Measurements from ENCODE around the gene CXorf49. TPM values are rescaled to one million over a fixed set of nuclear protein-coding genes. Genes with fewer than 3 reads are reported as not detected.
"Not testable (repeated sequence)": the region's sequence is repeated elsewhere in the genome, so short reads cannot be mapped to it uniquely, and the experiment has no call there.

The CXorf49 gene
- total RNA-seq, 1 experiment from 2014 or later = not detected

DNA sequence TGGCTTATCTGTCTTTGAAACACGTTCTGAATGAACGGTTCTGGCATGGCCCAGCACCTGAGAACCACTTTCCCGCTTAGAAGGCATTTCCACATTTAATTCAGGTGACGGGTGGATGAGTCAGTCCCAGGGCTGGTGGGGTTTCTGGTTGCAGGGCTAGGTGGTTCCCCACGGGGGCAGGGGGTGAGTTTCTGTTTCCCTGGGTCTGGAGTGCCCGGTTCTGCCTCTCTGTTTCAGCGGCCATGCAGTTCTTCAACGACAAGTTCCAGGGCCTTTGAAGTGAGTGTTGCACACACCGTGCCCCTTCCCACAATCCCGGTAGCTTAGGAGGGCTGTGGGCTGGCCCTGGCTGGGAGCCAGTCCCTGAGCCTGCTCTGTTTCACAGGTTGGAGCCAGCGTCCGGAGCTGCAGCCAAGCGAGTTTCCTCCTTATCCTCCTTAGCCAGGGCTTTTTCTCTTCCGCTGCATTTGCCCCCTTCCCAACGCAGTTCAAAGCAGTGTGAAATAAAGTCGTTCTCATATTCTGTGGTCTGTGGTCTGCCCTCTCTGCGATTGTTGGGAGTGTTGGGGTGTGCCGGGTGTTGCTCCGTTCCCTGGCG lies 2.3 kb upstream of the CXorf49 start:
- H2BK20ac ChIP-seq (ENCODE audit: low read depth, low read length, poor library complexity, severe bottlenecking); H2BK120ac ChIP-seq (ENCODE audit: low read depth, low read length, poor library complexity, severe bottlenecking); H2BK5ac ChIP-seq (ENCODE audit: insufficient read length, low read length); H2AFZ ChIP-seq (ENCODE audit: low read length); H4K91ac ChIP-seq (ENCODE audit: insufficient read length, low read depth, low read length); H3K79me1 ChIP-seq (ENCODE audit: insufficient read depth, low read depth, low read length, poor library complexity, severe bottlenecking); H2BK15ac ChIP-seq (ENCODE audit: low read depth, low read length); H4K20me1 ChIP-seq (ENCODE audit: control insufficient read depth, insufficient read depth, insufficient read length); H3K23ac ChIP-seq (ENCODE audit: insufficient read length, low read depth, low read length); H2BK12ac ChIP-seq (ENCODE audit: insufficient read length, low read depth, low read length); H3K4me1 Mint-ChIP-seq; H2AK5ac ChIP-seq (ENCODE audit: insufficient read length, low read length); H3K27ac Mint-ChIP-seq; H3K4me3 Mint-ChIP-seq; H3K14ac ChIP-seq (ENCODE audit: insufficient read depth, low read length); H3K4me2 ChIP-seq (ENCODE audit: insufficient read depth, insufficient read length, low read length); H3K9me3 ChIP-seq (ENCODE audit: control insufficient read depth, low read depth, low read length); H3T11ph ChIP-seq (ENCODE audit: low read length); H3K27ac ChIP-seq (ENCODE audit: insufficient read length, low read depth, low read length); H3K9ac ChIP-seq (ENCODE audit: extremely low read depth, insufficient read length, low read length); H3K27me3 Mint-ChIP-seq (ENCODE audit: low read depth); H4K8ac ChIP-seq (replicated peaks; ENCODE audit: insufficient read length, low read depth, low read length); H3K4me1 ChIP-seq (ENCODE audit: insufficient read depth, low read length); H3K23me2 ChIP-seq (ENCODE audit: insufficient read length, low read depth, low read length, poor library complexity, severe bottlenecking); H3K27me3 ChIP-seq (ENCODE audit: insufficient read depth, low read length); H4K5ac ChIP-seq (ENCODE audit: insufficient read length, low read depth, low read length); H3K18ac ChIP-seq (ENCODE audit: insufficient read length, low read depth, low read length); H3K79me2 ChIP-seq (ENCODE audit: insufficient read depth, low read length); H3K56ac ChIP-seq (ENCODE audit: insufficient read length, low read depth, low read length); H3K9me3 Mint-ChIP-seq; H3K4ac ChIP-seq (ENCODE audit: low read depth, low read length); H3K36me3 Mint-ChIP-seq (ENCODE audit: insufficient read depth in 1 of 3, low read depth in 3 of 3); DNase-seq: not testable (repeated sequence)
- WGBS (ENCODE audit: extremely low coverage, insufficient read length, low lambda C conversion rate) = no CpG with 5 or more reads among the region's 20 CpGs

GRCh38 chrX:71719195-71719594 lies 1.1 kb upstream of the CXorf49 start:
- H4K91ac ChIP-seq (ENCODE audit: insufficient read length, low read depth, low read length); H3K4me1 Mint-ChIP-seq; H4K8ac ChIP-seq (replicated peaks; ENCODE audit: insufficient read length, low read depth, low read length); H3K79me1 ChIP-seq (ENCODE audit: insufficient read depth, low read depth, low read length, poor library complexity, severe bottlenecking); H3K4ac ChIP-seq (ENCODE audit: low read depth, low read length); H2BK5ac ChIP-seq (ENCODE audit: insufficient read length, low read length); H3K27ac Mint-ChIP-seq; H3K56ac ChIP-seq (ENCODE audit: insufficient read length, low read depth, low read length); H4K20me1 ChIP-seq (ENCODE audit: control insufficient read depth, insufficient read depth, insufficient read length); H3K27me3 Mint-ChIP-seq (ENCODE audit: low read depth); H2BK15ac ChIP-seq (ENCODE audit: low read depth, low read length); H3K79me2 ChIP-seq (ENCODE audit: insufficient read depth, low read length); H3K23me2 ChIP-seq (ENCODE audit: insufficient read length, low read depth, low read length, poor library complexity, severe bottlenecking); H2BK12ac ChIP-seq (ENCODE audit: insufficient read length, low read depth, low read length); H3K4me2 ChIP-seq (ENCODE audit: insufficient read depth, insufficient read length, low read length); H3K27me3 ChIP-seq (ENCODE audit: insufficient read depth, low read length); H3K9me3 ChIP-seq (ENCODE audit: control insufficient read depth, low read depth, low read length); H3K9me3 Mint-ChIP-seq; DNase-seq; H2AFZ ChIP-seq (ENCODE audit: low read length); H3K9ac ChIP-seq (ENCODE audit: extremely low read depth, insufficient read length, low read length); H3K4me3 Mint-ChIP-seq; H2BK20ac ChIP-seq (ENCODE audit: low read depth, low read length, poor library complexity, severe bottlenecking); H3K23ac ChIP-seq (ENCODE audit: insufficient read length, low read depth, low read length); H3K27ac ChIP-seq (ENCODE audit: insufficient read length, low read depth, low read length); H4K5ac ChIP-seq (ENCODE audit: insufficient read length, low read depth, low read length); H3K36me3 Mint-ChIP-seq (ENCODE audit: insufficient read depth in 1 of 3, low read depth in 3 of 3); H3K14ac ChIP-seq (ENCODE audit: insufficient read depth, low read length); H3T11ph ChIP-seq (ENCODE audit: low read length); H3K4me1 ChIP-seq (ENCODE audit: insufficient read depth, low read length); H2AK5ac ChIP-seq (ENCODE audit: insufficient read length, low read length); H2BK120ac ChIP-seq (ENCODE audit: low read depth, low read length, poor library complexity, severe bottlenecking); H3K18ac ChIP-seq (ENCODE audit: insufficient read length, low read depth, low read length): not testable (repeated sequence)
- no CpG with 5 or more reads among the region's 30 CpGs for WGBS (ENCODE audit: extremely low coverage, insufficient read length, low lambda C conversion rate)

Data from H9 (cell line).